ENCODE results near the gene PEAK3. TPM values are rescaled to one million over a fixed set of nuclear protein-coding genes. Genes with fewer than 3 reads are reported as not detected.
A peak's percentile ranks its signal among the peaks of the same experiment; 100 is the strongest.

The PEAK3 gene
- total and polyA plus RNA-seq, 9 of the 15 experiments (the other 6 are each of a cell fraction or from before 2014, with no cell fraction given): 0.07 to 0.40 TPM; not detected in 7

GRCh38 chr19:2327773-2328400 lies 45.9 kb upstream of the PEAK3 start (continued):
- TF ChIP-seq PCBP2 (IDR thresholded peaks at IDR 0.05; ENCODE audit: low read depth, low read length, poor library complexity, severe bottlenecking) (no peak), POLR2AphosphoS5 (IDR thresholded peaks at IDR 0.05; ENCODE audit: control insufficient read depth, insufficient read depth, low read depth, low read length) (peak; percentile 34; the same call in 1 of the 2 replicates), ZNF584 (CRISPR knock-in tag; IDR thresholded peaks at IDR 0.05; ENCODE audit: low read depth) (no peak), TAF9B (IDR thresholded peaks at IDR 0.05; ENCODE audit: partially characterized antibody) (no peak), PHF20 (IDR thresholded peaks at IDR 0.05; ENCODE audit: partially characterized antibody) (no peak)
- TF ChIP-seq, protein P1, sequence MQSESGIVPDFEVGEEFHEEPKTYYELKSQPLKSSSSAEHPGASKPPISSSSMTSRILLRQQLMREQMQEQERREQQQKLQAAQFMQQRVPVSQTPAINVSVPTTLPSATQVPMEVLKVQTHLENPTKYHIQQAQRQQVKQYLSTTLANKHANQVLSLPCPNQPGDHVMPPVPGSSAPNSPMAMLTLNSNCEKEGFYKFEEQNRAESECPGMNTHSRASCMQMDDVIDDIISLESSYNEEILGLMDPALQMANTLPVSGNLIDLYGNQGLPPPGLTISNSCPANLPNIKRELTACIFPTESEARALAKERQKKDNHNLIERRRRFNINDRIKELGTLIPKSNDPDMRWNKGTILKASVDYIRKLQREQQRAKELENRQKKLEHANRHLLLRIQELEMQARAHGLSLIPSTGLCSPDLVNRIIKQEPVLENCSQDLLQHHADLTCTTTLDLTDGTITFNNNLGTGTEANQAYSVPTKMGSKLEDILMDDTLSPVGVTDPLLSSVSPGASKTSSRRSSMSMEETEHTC (IDR thresholded peaks at IDR 0.05): no peak; the same call in 1 of the 2 replicates

GRCh38 chr19:2326699-2327360 lies 44.9 kb upstream of the PEAK3 start:
- no peak for ATAC-seq
- Histone ChIP-seq H2AFZ (ENCODE audit: low read depth, low read length) (no peak overlapping the region), H3K27ac (ENCODE audit: extremely low read depth, low read depth, low read length) (peak overlapping the region; percentile 74; the same call in 1 of the 3 replicates), H3K9me3 (replicated peaks; ENCODE audit: control insufficient read depth, insufficient read depth, low read depth, low read length) (no peaks in the 10 kb centered on the region), H3K4me2 (ENCODE audit: insufficient read depth, low read length) (peak overlapping the region; percentile 88; the same call in 1 of the 2 replicates), H3K27me3 (ENCODE audit: control insufficient read depth in 2 of 2, insufficient read depth in 2 of 2, low read length in 2 of 2) (no peaks in the 10 kb centered on the region), H3K4me3 (peak overlapping the region; percentile 98; the same call in 1 of the 2 replicates), H3K9ac (ENCODE audit: insufficient read depth in 1 of 2, low read depth in 2 of 2, low read length in 2 of 2) (peak overlapping the region; percentile 90 to 99; a peak in 3 of 4 replicates), H3K36me3 (ENCODE audit: control insufficient read depth, insufficient read depth, low read length) (peaks cover 56% of the 10 kb centered on the region), H4K20me1 (replicated peaks; ENCODE audit: control insufficient read depth, insufficient read depth, low read length) (no peaks in the 10 kb centered on the region), H3K79me2 (ENCODE audit: control insufficient read depth, insufficient read depth, low read length) (peaks cover 69% of the 10 kb centered on the region), H3K9me1 (ENCODE audit: control insufficient read depth, insufficient read depth, low read length) (no peaks in the 10 kb centered on the region), H3K4me1 (replicated peaks in 1 of 2; ENCODE audit: control insufficient read depth in 2 of 2, insufficient read depth in 2 of 2, low read length in 2 of 2) (peaks cover 28 to 64% of the 10 kb centered on the region in 2 experiments; a peak in 4 of 5 replicates)
- ChIA-PET POLR2A (interaction anchor here (0.7 to 2.2 kb wide), 4 partner anchors 9 to 85 kb away, joined by 3 to 13 read pairs (median 4); no protein-coding TSS in a partner anchor), CTCF (ENCODE audit: low intra/inter-chr PET ratio) (no interaction called here)
- no TSS peak for BruUV-seq (replicated peaks)
- WGBS (ENCODE audit: insufficient coverage, low coverage, missing lambda C conversion rate): 87% methylated on average over 14 of the region's 16 CpGs
- DNase-seq (ENCODE audit: extremely low read depth in 1 of 4, low spot score in 3 of 4): no peak
- in situ Hi-C loops (cut with MboI): no loop called here
- intact Hi-C loops (cut with micrococcal nuclease): loop anchor here (10.0 kb wide), 1 partner anchor 58 kb away; no protein-coding TSS in a partner anchor
- no peak for TF ChIP-seq HDAC2 (IDR thresholded peaks at IDR 0.05)
- TF ChIP-seq RBFOX2 (IDR thresholded peaks at IDR 0.05; ENCODE audit: low read depth, low read length): 0 out of 2 replicates have a peak, but pooled peaks have one; percentile 49
- FAIRE-seq: peak; percentile 67
